Immature natural killer cell (primary cell): ENCODE measurements around the gene TMC4. TPM values are rescaled to one million over a fixed set of nuclear protein-coding genes. Genes with fewer than 3 reads are reported as not detected.

Experiments used
- DNase-seq, 3 donors: peaks; one replicate each; pipeline ENCODE4 v3.0.0; 2022; ENCODE audit warnings: mixed read lengths in 1 of 3
- H3K27ac Mint-ChIP-seq, 6 donors: one replicate each; pipeline ENCODE4 v1.8.0; 2020; ENCODE audit warnings: mixed read lengths in 6 of 6, mild to moderate bottlenecking in 5 of 6, inconsistent platforms in 4 of 6, moderate library complexity in 3 of 6
- H3K27me3 Mint-ChIP-seq, 3 donors: one replicate each; pipeline ENCODE4 v1.8.0; 2020 to 2021; ENCODE audit warnings: low read depth in 3 of 3, mild to moderate bottlenecking in 3 of 3, mixed read lengths in 3 of 3, moderate library complexity in 3 of 3, inconsistent platforms in 1 of 3
- H3K36me3 Mint-ChIP-seq, 3 donors: one replicate each; pipeline ENCODE4 v1.8.0; 2020; ENCODE audit warnings: mixed read lengths in 3 of 3, inconsistent platforms in 2 of 3, mild to moderate bottlenecking in 2 of 3
- H3K4me1 Mint-ChIP-seq, 2 donors: one replicate each; pipeline ENCODE4 v1.8.0; 2020; ENCODE audit warnings: inconsistent platforms in 2 of 2, mild to moderate bottlenecking in 2 of 2, mixed read lengths in 2 of 2, moderate library complexity in 1 of 2
- H3K4me3 Mint-ChIP-seq, 5 donors: one replicate each; pipeline ENCODE4 v1.8.0; 2020; ENCODE audit warnings: mild to moderate bottlenecking in 5 of 5, mixed read lengths in 5 of 5, inconsistent platforms in 3 of 5, moderate library complexity in 3 of 5
- H3K9me3 Mint-ChIP-seq, 6 donors: one replicate each; pipeline ENCODE4 v1.8.0; 2020; ENCODE audit warnings: mild to moderate bottlenecking in 6 of 6, mixed read lengths in 6 of 6, inconsistent platforms in 4 of 6, moderate library complexity in 3 of 6
- polyA plus RNA-seq, 3 donors: library from polyadenylated mRNA; unstranded; fragments of 300-500 nt; fragmentation: Illumina TruSeq; gene quantifications; one replicate each; pipeline ENCODE4 v1.2.3, GENCODE V29; 2021

The TMC4 gene
- polyA plus RNA-seq, 3 donors from 2014 or later, result 0.93 to 3.3 (median 1.5) TPM

GRCh38 chr19:54136086-54136863, 36.7 kb downstream of the TMC4 start:
- Mint-ChIP-seq H3K27ac (peak overlapping the region; percentile 71 to 93 (median 90)), H3K9me3 (no peaks in the 10 kb centered on the region), H3K27me3 (peaks cover 10 to 19% (median 14%) of the 10 kb centered on the region in 3 donors), H3K36me3 (no peaks in the 10 kb centered on the region), H3K4me3 (peak overlapping the region; percentile 85 to 94 (median 89)), H3K4me1 (peaks cover 38 to 41% of the 10 kb centered on the region in 2 donors)
- no peak for DNase-seq

GRCh38 chr19:54133957-54134590, 38.9 kb downstream of the TMC4 start:
- peaks cover 19 to 21% of the 10 kb centered on the region in 2 donors for H3K4me1 Mint-ChIP-seq
- H3K36me3 Mint-ChIP-seq, result no peaks in the 10 kb centered on the region
- no peaks in the 10 kb centered on the region for H3K9me3 Mint-ChIP-seq
- DNase-seq, result no peak
- H3K4me3 Mint-ChIP-seq, result peak overlapping the region in 1 of 5 donors; percentile 40
- peaks cover 8 to 19% (median 14%) of the 10 kb centered on the region in 3 donors for H3K27me3 Mint-ChIP-seq
- peak overlapping the region in 4 of 6 donors; percentile 12 to 80 (median 74) for H3K27ac Mint-ChIP-seq

GRCh38 chr19:54133312-54133956, 39.5 kb downstream of the TMC4 start:
- peaks cover 12 to 15% of the 10 kb centered on the region in 2 donors for H3K4me1 Mint-ChIP-seq
- no peaks in the 10 kb centered on the region for H3K36me3 Mint-ChIP-seq
- H3K27ac Mint-ChIP-seq, result peak overlapping the region in 1 of 6 donors; percentile 81
- no peaks in the 10 kb centered on the region for H3K9me3 Mint-ChIP-seq
- H3K27me3 Mint-ChIP-seq, result peaks cover 4 to 19% (median 12%) of the 10 kb centered on the region in 3 donors
- DNase-seq, result peak in 1 of 3 donors; percentile 66
- H3K4me3 Mint-ChIP-seq, result no peak overlapping the region

- Mint-ChIP-seq H3K4me3 (no peak overlapping the region), H3K27me3 (peaks cover 0 to 9% (median 6%) of the 10 kb centered on the region in 3 donors), H3K27ac (no peak overlapping the region), H3K4me1 (peaks cover 0 to 3% of the 10 kb centered on the region in 2 donors), H3K9me3 (no peaks in the 10 kb centered on the region), H3K36me3 (peaks cover 0 to 8% (median 5%) of the 10 kb centered on the region in 3 donors)
- no peak for DNase-seq
Measured at GRCh38 chr19:54129617-54129996, 43.4 kb downstream of the TMC4 start.

- Mint-ChIP-seq H3K36me3 (peaks cover 0 to 10% (median 5%) of the 10 kb centered on the region in 3 donors), H3K9me3 (no peaks in the 10 kb centered on the region), H3K27me3 (peaks cover 0 to 5% (median 3%) of the 10 kb centered on the region in 3 donors), H3K4me3 (no peak overlapping the region), H3K4me1 (no peaks in the 10 kb centered on the region), H3K27ac (no peak overlapping the region)
- DNase-seq, result no peak
Measured at GRCh38 chr19:54128796-54129616, 44.0 kb downstream of the TMC4 start.

- Mint-ChIP-seq H3K27ac (no peak overlapping the region), H3K27me3 (peaks cover 0 to 5% (median 0%) of the 10 kb centered on the region in 3 donors), H3K36me3 (peaks cover 0 to 12% (median 6%) of the 10 kb centered on the region in 3 donors), H3K9me3 (no peaks in the 10 kb centered on the region), H3K4me1 (no peaks in the 10 kb centered on the region), H3K4me3 (no peak overlapping the region)
- no peak for DNase-seq
Measured at GRCh38 chr19:54128441-54128725, 44.6 kb downstream of the TMC4 start.

- Mint-ChIP-seq H3K27ac (peak overlapping the region in 1 of 6 donors; percentile 61), H3K9me3 (no peaks in the 10 kb centered on the region), H3K4me1 (no peaks in the 10 kb centered on the region), H3K36me3 (peaks cover 0 to 16% (median 8%) of the 10 kb centered on the region in 3 donors), H3K4me3 (no peak overlapping the region), H3K27me3 (peaks cover 0 to 4% (median 0%) of the 10 kb centered on the region in 3 donors)
- no peak for DNase-seq
Measured at GRCh38 chr19:54127688-54128440, 45.1 kb downstream of the TMC4 start.

- Mint-ChIP-seq H3K27me3 (peaks cover 0 to 1% (median 0%) of the 10 kb centered on the region in 3 donors), H3K36me3 (peaks cover 0 to 22% (median 13%) of the 10 kb centered on the region in 3 donors), H3K27ac (no peak overlapping the region), H3K4me1 (no peaks in the 10 kb centered on the region), H3K4me3 (no peak overlapping the region), H3K9me3 (no peaks in the 10 kb centered on the region)
- no peak for DNase-seq
Measured at GRCh38 chr19:54125713-54126112, 47.2 kb downstream of the TMC4 start.

- Mint-ChIP-seq H3K4me1 (no peaks in the 10 kb centered on the region), H3K27me3 (peaks cover 0 to 1% (median 0%) of the 10 kb centered on the region in 3 donors), H3K27ac (no peak overlapping the region), H3K9me3 (no peaks in the 10 kb centered on the region), H3K4me3 (no peak overlapping the region), H3K36me3 (peaks cover 0 to 30% (median 13%) of the 10 kb centered on the region in 3 donors)
- DNase-seq, result no peak
Measured at GRCh38 chr19:54124393-54124792, 48.6 kb downstream of the TMC4 start.

- no peak overlapping the region for H3K4me3 Mint-ChIP-seq
- no peak overlapping the region for H3K27ac Mint-ChIP-seq
- no peaks in the 10 kb centered on the region for H3K4me1 Mint-ChIP-seq
- H3K27me3 Mint-ChIP-seq, result peaks cover 0 to 1% (median 0%) of the 10 kb centered on the region in 3 donors
- peaks cover 2 to 32% (median 13%) of the 10 kb centered on the region in 3 donors for H3K36me3 Mint-ChIP-seq
- DNase-seq, result no peak
- no peaks in the 10 kb centered on the region for H3K9me3 Mint-ChIP-seq
Measured at GRCh38 chr19:54123682-54124081, 49.3 kb downstream of the TMC4 start.

- H3K36me3 Mint-ChIP-seq, result peaks cover 3 to 25% (median 8%) of the 10 kb centered on the region in 3 donors
- DNase-seq, result no peak
- no peak overlapping the region for H3K27ac Mint-ChIP-seq
- H3K9me3 Mint-ChIP-seq, result no peaks in the 10 kb centered on the region
- H3K4me1 Mint-ChIP-seq, result peaks cover 0 to 10% of the 10 kb centered on the region in 2 donors
- no peak overlapping the region for H3K4me3 Mint-ChIP-seq
- peaks cover 0 to 1% (median 0%) of the 10 kb centered on the region in 3 donors for H3K27me3 Mint-ChIP-seq
Measured at GRCh38 chr19:54121259-54121658, 51.7 kb downstream of the TMC4 start.

- Mint-ChIP-seq H3K9me3 (no peaks in the 10 kb centered on the region), H3K36me3 (peaks cover 7 to 15% (median 8%) of the 10 kb centered on the region in 3 donors), H3K27ac (peak within 1 kb of the TSS; percentile 90 to 98 (median 91)), H3K4me1 (peaks cover 31 to 32% of the 10 kb centered on the region in 2 donors), H3K4me3 (peak within 1 kb of the TSS; percentile 88 to 98 (median 93)), H3K27me3 (peaks cover 5 to 10% (median 8%) of the 10 kb centered on the region in 3 donors)
- peak; percentile 96 to 97 (median 96) for DNase-seq
Measured at GRCh38 chr19:54115109-54116063, 57.6 kb downstream of the TMC4 start, which contains the start of the genes PRPF31 and TFPT. Gene PRPF31 (plus strand): TSS chr19:54115754. CDS start chr19:54118279, 2,525 bp downstream. Gene TFPT (minus strand): TSS chr19:54115657. CDS start chr19:54115269, 388 bp downstream.
